ENCODE data around the gene NIPAL1.

DNA sequence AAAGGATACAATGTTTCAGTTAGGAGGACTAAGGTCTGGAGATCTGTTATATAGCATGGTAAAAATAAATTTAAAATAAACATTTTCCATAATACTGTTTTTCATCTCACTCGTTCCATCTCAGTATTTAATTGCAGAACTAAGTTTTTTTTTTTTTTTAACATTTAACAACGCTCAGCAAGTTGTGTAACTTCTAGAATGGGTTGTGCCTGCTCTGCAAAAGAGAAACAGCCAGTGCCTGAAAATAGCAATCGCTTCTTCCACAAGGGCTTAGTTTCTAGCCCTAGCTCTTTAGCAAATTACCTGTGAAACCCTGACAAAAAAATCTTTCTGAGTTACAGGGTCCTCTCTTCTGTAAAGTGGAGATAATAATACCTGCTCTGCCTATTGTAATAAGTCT, 42.0 kb upstream of the NIPAL1 start:
- TF ChIP-seq, protein P1, sequence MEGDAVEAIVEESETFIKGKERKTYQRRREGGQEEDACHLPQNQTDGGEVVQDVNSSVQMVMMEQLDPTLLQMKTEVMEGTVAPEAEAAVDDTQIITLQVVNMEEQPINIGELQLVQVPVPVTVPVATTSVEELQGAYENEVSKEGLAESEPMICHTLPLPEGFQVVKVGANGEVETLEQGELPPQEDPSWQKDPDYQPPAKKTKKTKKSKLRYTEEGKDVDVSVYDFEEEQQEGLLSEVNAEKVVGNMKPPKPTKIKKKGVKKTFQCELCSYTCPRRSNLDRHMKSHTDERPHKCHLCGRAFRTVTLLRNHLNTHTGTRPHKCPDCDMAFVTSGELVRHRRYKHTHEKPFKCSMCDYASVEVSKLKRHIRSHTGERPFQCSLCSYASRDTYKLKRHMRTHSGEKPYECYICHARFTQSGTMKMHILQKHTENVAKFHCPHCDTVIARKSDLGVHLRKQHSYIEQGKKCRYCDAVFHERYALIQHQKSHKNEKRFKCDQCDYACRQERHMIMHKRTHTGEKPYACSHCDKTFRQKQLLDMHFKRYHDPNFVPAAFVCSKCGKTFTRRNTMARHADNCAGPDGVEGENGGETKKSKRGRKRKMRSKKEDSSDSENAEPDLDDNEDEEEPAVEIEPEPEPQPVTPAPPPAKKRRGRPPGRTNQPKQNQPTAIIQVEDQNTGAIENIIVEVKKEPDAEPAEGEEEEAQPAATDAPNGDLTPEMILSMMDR (IDR thresholded peaks at IDR 0.05 in 8 of 11, conservative IDR thresholded peaks at IDR 0.05 in 3 of 11) = no peak
- TF ChIP-seq POLR2A (IDR thresholded peaks at IDR 0.05) = no peak
- TF ChIP-seq POLR2AphosphoS5 (IDR thresholded peaks at IDR 0.05) = no peak

Data from spleen (tissue), 7 donors.